ENCODE measurements around the gene YBX3. TPM values are rescaled to one million over a fixed set of nuclear protein-coding genes. Genes with fewer than 3 reads are reported as not detected.

Gene YBX3
- polyA plus RNA-seq, 1 of the 3 experiments (the other 2 are of a cell fraction), result 22.4 TPM

DNA sequence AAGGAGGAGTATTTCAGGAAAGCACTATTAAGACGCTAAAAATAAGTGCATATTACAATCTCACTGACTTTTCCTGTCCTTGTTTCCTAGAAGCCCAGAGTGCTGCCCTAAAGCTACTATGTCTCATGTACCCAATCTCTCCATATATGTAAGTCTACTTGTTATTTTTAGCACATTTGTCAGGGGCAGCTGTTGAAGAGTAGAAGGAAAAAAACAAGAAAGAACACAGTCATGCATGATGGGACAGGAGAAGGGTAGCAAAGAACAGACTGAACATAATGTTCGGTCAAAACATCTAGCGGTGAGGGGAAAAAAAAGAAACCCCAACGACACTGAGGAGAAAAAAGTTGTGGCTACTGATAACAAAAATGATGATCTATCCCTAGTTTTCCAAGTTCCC lies 14.3 kb downstream of the YBX3 start:
- 19% methylated on average over 4 of the region's 4 CpGs for WGBS (ENCODE audit: low lambda C conversion rate)
- H3K36me3 ChIP-seq (replicated peaks in 1 of 2; ENCODE audit: control insufficient read depth in 1 of 2, insufficient read depth in 2 of 2, low read length in 1 of 2), result no peaks in the 10 kb centered on the region
- ChIA-PET POLR2A (no interaction called here), CTCF (interaction anchor here (0.8 kb wide), 1 partner anchor 11 kb away, joined by 3 read pairs; no protein-coding TSS in a partner anchor)
- no peak overlapping the region for H3K4me3 ChIP-seq (ENCODE audit: low read depth in 2 of 2, low read length in 1 of 2)
- H2AFZ ChIP-seq (ENCODE audit: low read depth), result no peak overlapping the region
- H3K79me2 ChIP-seq (ENCODE audit: insufficient read depth), result no peaks in the 10 kb centered on the region
- TF ChIP-seq, protein P1, sequence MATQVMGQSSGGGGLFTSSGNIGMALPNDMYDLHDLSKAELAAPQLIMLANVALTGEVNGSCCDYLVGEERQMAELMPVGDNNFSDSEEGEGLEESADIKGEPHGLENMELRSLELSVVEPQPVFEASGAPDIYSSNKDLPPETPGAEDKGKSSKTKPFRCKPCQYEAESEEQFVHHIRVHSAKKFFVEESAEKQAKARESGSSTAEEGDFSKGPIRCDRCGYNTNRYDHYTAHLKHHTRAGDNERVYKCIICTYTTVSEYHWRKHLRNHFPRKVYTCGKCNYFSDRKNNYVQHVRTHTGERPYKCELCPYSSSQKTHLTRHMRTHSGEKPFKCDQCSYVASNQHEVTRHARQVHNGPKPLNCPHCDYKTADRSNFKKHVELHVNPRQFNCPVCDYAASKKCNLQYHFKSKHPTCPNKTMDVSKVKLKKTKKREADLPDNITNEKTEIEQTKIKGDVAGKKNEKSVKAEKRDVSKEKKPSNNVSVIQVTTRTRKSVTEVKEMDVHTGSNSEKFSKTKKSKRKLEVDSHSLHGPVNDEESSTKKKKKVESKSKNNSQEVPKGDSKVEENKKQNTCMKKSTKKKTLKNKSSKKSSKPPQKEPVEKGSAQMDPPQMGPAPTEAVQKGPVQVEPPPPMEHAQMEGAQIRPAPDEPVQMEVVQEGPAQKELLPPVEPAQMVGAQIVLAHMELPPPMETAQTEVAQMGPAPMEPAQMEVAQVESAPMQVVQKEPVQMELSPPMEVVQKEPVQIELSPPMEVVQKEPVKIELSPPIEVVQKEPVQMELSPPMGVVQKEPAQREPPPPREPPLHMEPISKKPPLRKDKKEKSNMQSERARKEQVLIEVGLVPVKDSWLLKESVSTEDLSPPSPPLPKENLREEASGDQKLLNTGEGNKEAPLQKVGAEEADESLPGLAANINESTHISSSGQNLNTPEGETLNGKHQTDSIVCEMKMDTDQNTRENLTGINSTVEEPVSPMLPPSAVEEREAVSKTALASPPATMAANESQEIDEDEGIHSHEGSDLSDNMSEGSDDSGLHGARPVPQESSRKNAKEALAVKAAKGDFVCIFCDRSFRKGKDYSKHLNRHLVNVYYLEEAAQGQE (IDR thresholded peaks at IDR 0.05; ENCODE audit: low read depth, low read length), result no peak
- TF ChIP-seq NFIC (IDR thresholded peaks at IDR 0.05; ENCODE audit: borderline replicate concordance) (no peak), RCOR1 (IDR thresholded peaks at IDR 0.05; ENCODE audit: low read length) (no peak), EZH2phosphoT487 (IDR thresholded peaks at IDR 0.05; ENCODE audit: borderline replicate concordance, low read depth) (no peak), RXRA (IDR thresholded peaks at IDR 0.05; ENCODE audit: borderline replicate concordance, low read depth) (no peak), EP300 (IDR thresholded peaks at IDR 0.05; ENCODE audit: borderline replicate concordance in 1 of 2, low read depth in 1 of 2, low read length in 1 of 2) (no peak), FOXM1 (IDR thresholded peaks at IDR 0.05; ENCODE audit: low read depth) (no peak), GABPA (IDR thresholded peaks at IDR 0.05; ENCODE audit: low read depth) (no peak), GATA2 (CRISPR knock-in tag; IDR thresholded peaks at IDR 0.05) (no peak), RAD21 (IDR thresholded peaks at IDR 0.05; ENCODE audit: low read length) (no peak), MXI1 (IDR thresholded peaks at IDR 0.05; ENCODE audit: low read depth, low read length) (no peak), NRF1 (IDR thresholded peaks at IDR 0.05; ENCODE audit: low read depth, low read length) (no peak), TAF1 (IDR thresholded peaks at IDR 0.05; ENCODE audit: borderline replicate concordance, low read depth, low read length) (no peak)
- TF ChIP-seq, protein P2, sequence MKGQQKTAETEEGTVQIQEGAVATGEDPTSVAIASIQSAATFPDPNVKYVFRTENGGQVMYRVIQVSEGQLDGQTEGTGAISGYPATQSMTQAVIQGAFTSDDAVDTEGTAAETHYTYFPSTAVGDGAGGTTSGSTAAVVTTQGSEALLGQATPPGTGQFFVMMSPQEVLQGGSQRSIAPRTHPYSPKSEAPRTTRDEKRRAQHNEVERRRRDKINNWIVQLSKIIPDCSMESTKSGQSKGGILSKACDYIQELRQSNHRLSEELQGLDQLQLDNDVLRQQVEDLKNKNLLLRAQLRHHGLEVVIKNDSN (IDR thresholded peaks at IDR 0.05; ENCODE audit: borderline replicate concordance, low read depth), result no peak
- TF ChIP-seq, protein P3, sequence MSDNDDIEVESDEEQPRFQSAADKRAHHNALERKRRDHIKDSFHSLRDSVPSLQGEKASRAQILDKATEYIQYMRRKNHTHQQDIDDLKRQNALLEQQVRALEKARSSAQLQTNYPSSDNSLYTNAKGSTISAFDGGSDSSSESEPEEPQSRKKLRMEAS (IDR thresholded peaks at IDR 0.05; ENCODE audit: low read depth), result no peak
- TF ChIP-seq, protein P4, sequence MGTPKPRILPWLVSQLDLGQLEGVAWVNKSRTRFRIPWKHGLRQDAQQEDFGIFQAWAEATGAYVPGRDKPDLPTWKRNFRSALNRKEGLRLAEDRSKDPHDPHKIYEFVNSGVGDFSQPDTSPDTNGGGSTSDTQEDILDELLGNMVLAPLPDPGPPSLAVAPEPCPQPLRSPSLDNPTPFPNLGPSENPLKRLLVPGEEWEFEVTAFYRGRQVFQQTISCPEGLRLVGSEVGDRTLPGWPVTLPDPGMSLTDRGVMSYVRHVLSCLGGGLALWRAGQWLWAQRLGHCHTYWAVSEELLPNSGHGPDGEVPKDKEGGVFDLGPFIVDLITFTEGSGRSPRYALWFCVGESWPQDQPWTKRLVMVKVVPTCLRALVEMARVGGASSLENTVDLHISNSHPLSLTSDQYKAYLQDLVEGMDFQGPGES (IDR thresholded peaks at IDR 0.05; ENCODE audit: low read depth, low read length), result no peak
- no peak for DNase-seq
- H3K4me1 ChIP-seq (ENCODE audit: control insufficient read depth in 1 of 2, insufficient read depth in 2 of 2, low read depth in 1 of 2, low read length in 1 of 2), result no peaks in the 10 kb centered on the region
- no peak overlapping the region for H3K4me2 ChIP-seq
- H3K9ac ChIP-seq, result no peak overlapping the region
- H3K9me3 ChIP-seq, result no peaks in the 10 kb centered on the region
- no peaks in the 10 kb centered on the region for H3K9me2 ChIP-seq
- peaks cover 9% of the 10 kb centered on the region; the same call in 1 of the 2 replicates for H3K27me3 ChIP-seq (ENCODE audit: insufficient read depth)
- H4K20me1 ChIP-seq (ENCODE audit: insufficient read depth), result no peaks in the 10 kb centered on the region
- no peaks in the 10 kb centered on the region for H3F3A ChIP-seq (replicated peaks; ENCODE audit: insufficient read depth)
- H3K27ac ChIP-seq (ENCODE audit: low read depth in 2 of 2, low read length in 1 of 2), result no peak overlapping the region
